IMR-90 (cell line): ENCODE measurements around the gene AMACR. TPM values are rescaled to one million over a fixed set of nuclear protein-coding genes. Genes with fewer than 3 reads are reported as not detected.

Experiments used
- ATAC-seq: fragments of 200-7000 bp; cut with Tn5 transposase; 2 replicates; pipeline ENCODE4 v1.9.1; 2020; ENCODE audit warnings: low read depth, mild to moderate bottlenecking, moderate library complexity
- BruUV-seq: library from RNA; stranded (reverse); fragments of 400-500 nt; replicated peaks from 2 replicates; lab custom pipeline; 2021; lab: Mats Ljungman, UMichigan
- CTCF ChIA-PET: fragments of 300-600 bp; formaldehyde crosslinking; extraction: SDS; loops from one replicate; lab custom pipeline; 2021; ENCODE audit warnings: antibody characterized with exemption; lab: Yijun Ruan, JAX
- POLR2A ChIA-PET: fragments of 300-600 bp; sonication (Branson Sonifier 250); formaldehyde crosslinking; loops from one replicate; lab custom pipeline; 2022; ENCODE audit warnings: antibody characterized with exemption; ENCODE audit not compliant: unreplicated experiment; lab: Charles Lee
- DNase-seq: peaks from one replicate; pipeline ENCODE4 v3.0.0; 2013
- H2AFZ ChIP-seq: replicated peaks from 2 replicates; pipeline ENCODE3; 2013; ENCODE audit warnings: low read length, mild to moderate bottlenecking; ENCODE audit not compliant: poor library complexity
- H2AK5ac ChIP-seq: 2 replicates; pipeline ENCODE4 v1.6.1; 2013; ENCODE audit warnings: low read depth, low read length, inconsistent platforms
- H2AK9ac ChIP-seq: replicated peaks from 2 replicates; pipeline ENCODE3; 2013; ENCODE audit warnings: mild to moderate bottlenecking, low read depth, low read length, moderate library complexity; ENCODE audit not compliant: poor library complexity
- H2BK120ac ChIP-seq: 2 replicates; pipeline ENCODE4 v1.6.1; 2013; ENCODE audit warnings: low read depth, low read length, inconsistent platforms
- H2BK15ac ChIP-seq: 3 replicates; pipeline ENCODE4 v1.6.1; 2013; ENCODE audit warnings: low read depth, low read length, inconsistent platforms
- H2BK20ac ChIP-seq: 2 replicates; pipeline ENCODE4 v1.6.1; 2013; ENCODE audit warnings: low read depth, mild to moderate bottlenecking, inconsistent platforms, low read length, moderate library complexity
- H2BK5ac ChIP-seq: 2 replicates; pipeline ENCODE4 v1.6.1; 2013; ENCODE audit warnings: mild to moderate bottlenecking, low read depth, low read length, inconsistent platforms; ENCODE audit not compliant: poor library complexity, severe bottlenecking
- H3K14ac ChIP-seq: replicated peaks from 2 replicates; pipeline ENCODE4 v1.6.1; 2013; ENCODE audit warnings: low read depth, low read length, inconsistent platforms
- H3K18ac ChIP-seq: 2 replicates; pipeline ENCODE4 v1.6.1; 2013; ENCODE audit warnings: low read depth, low read length, control low read depth
- H3K23ac ChIP-seq: 2 replicates; pipeline ENCODE4 v1.6.1; 2013; ENCODE audit warnings: low read depth, low read length, inconsistent platforms
- H3K27ac ChIP-seq: 2 replicates; pipeline ENCODE4 v1.5.1; 2013; ENCODE audit warnings: mild to moderate bottlenecking, control low read depth, low read length; ENCODE audit not compliant: insufficient read depth
- H3K27me3 ChIP-seq: 2 replicates; pipeline ENCODE4 v1.6.1; 2013; ENCODE audit warnings: low read length; ENCODE audit not compliant: control insufficient read depth, insufficient read depth
- H3K36me3 ChIP-seq: 2 replicates; pipeline ENCODE4 v1.6.1; 2013; ENCODE audit warnings: low read length, mixed read lengths; ENCODE audit not compliant: control insufficient read depth, insufficient read depth
- H3K4ac ChIP-seq: 2 replicates; pipeline ENCODE4 v1.6.1; 2013; ENCODE audit warnings: low read depth, low read length, inconsistent platforms
- H3K4me1 ChIP-seq: 2 replicates; pipeline ENCODE4 v1.6.1; 2013; ENCODE audit warnings: low read length, mixed read lengths; ENCODE audit not compliant: control insufficient read depth, insufficient read depth
- H3K4me2 ChIP-seq: 2 replicates; pipeline ENCODE4 v1.6.1; 2013; ENCODE audit warnings: low read depth, mild to moderate bottlenecking, control low read depth, low read length, moderate library complexity
- H3K4me3 ChIP-seq: 2 replicates; pipeline ENCODE4 v1.5.1; 2013; ENCODE audit warnings: low read depth, mild to moderate bottlenecking, control low read depth, low read length, moderate library complexity; ENCODE audit not compliant: insufficient read depth
- H3K56ac ChIP-seq: 2 replicates; pipeline ENCODE4 v1.6.1; 2013; ENCODE audit warnings: low read length, inconsistent platforms; ENCODE audit not compliant: insufficient read depth; ENCODE audit errors: extremely low read depth
- H3K79me1 ChIP-seq, 2 experiments: 2 replicates each; pipeline ENCODE4 v1.6.1; 2013; ENCODE audit warnings: low read length in 2 of 2, inconsistent platforms in 1 of 2, low read depth in 1 of 2
- H3K9ac ChIP-seq: 2 replicates; pipeline ENCODE4 v1.6.1; 2013; ENCODE audit warnings: low read depth, low read length, control low read depth
- H3K9me1 ChIP-seq: 2 replicates; pipeline ENCODE4 v1.6.1; 2013; ENCODE audit warnings: low read length, inconsistent platforms; ENCODE audit not compliant: insufficient read depth
- H3K9me3 ChIP-seq: 2 replicates; pipeline ENCODE4 v1.6.1; 2013; ENCODE audit warnings: low read length; ENCODE audit not compliant: control insufficient read depth, insufficient read depth
- H4K20me1 ChIP-seq: 2 replicates; pipeline ENCODE4 v1.6.1; 2013; ENCODE audit warnings: low read length, inconsistent platforms; ENCODE audit not compliant: insufficient read depth
- H4K5ac ChIP-seq: 2 replicates; pipeline ENCODE4 v1.6.1; 2013; ENCODE audit warnings: mild to moderate bottlenecking, low read depth, low read length, control low read depth
- H4K8ac ChIP-seq, 2 experiments: 2 replicates each; pipeline ENCODE4 v1.6.1; 2013; ENCODE audit warnings: low read depth in 2 of 2, low read length in 2 of 2, control low read depth in 1 of 2, inconsistent platforms in 1 of 2
- H4K91ac ChIP-seq: 2 replicates; pipeline ENCODE4 v1.6.1; 2013; ENCODE audit warnings: low read depth, low read length, inconsistent platforms; ENCODE audit not compliant: insufficient read depth
- FOS ChIP-seq: fragments of 150-350 bp; IDR thresholded peaks from 2 replicates; pipeline ENCODE4 v1.6.1; 2016; ENCODE audit warnings: low read depth, low read length
- WGBS, 2 experiments: methylation state at CpG; one replicate each; pipeline versions ENCODE4 v1.1.5 to v1.1.7; 2013; ENCODE audit warnings: missing lambda C conversion rate in 2 of 2; ENCODE audit not compliant: insufficient read length in 1 of 2; ENCODE audit errors: extremely low coverage in 2 of 2; 5-methylcytosine and 5-hydroxymethylcytosine counted together
- dilution Hi-C: fragments of 300-500 bp; cut with HindIII; formaldehyde crosslinking; loops from one replicate; pipeline ENCODE4 v1.14.3; 2018; ENCODE audit warnings: low sequenced_read_pairs; ENCODE audit not compliant: unreplicated experiment
- in situ Hi-C: fragments of 300-500 bp; cut with MboI; formaldehyde crosslinking; loops from 3 replicates; pipeline ENCODE4 v1.14.3; 2019; ENCODE audit warnings: low sequenced_read_pairs, inconsistent platforms, mixed read lengths
- intact Hi-C: fragments of 100-400 bp; cut with micrococcal nuclease; formaldehyde crosslinking; loops from 2 replicates; pipeline ENCODE4 v1.10.0; 2022
- polyA plus RNA-seq, 3 experiments: library from polyadenylated mRNA; depleted of rRNA; stranded (reverse); fragments of >200 nt; gene quantifications; 2 replicates each; pipeline ENCODE4 v1.2.3, GENCODE V29; 2012; ENCODE audit warnings: low replicate concordance in 1 of 3
- total RNA-seq: library from RNA; depleted of rRNA; stranded (reverse); fragments of >200 nt; gene quantifications from 2 replicates; pipeline ENCODE4 v1.2.3, GENCODE V29; 2012

Gene AMACR
- total and polyA plus RNA-seq, 2 of the 4 experiments (the other 2 are of a cell fraction), result 8.2 to 12.9 TPM

DNA sequence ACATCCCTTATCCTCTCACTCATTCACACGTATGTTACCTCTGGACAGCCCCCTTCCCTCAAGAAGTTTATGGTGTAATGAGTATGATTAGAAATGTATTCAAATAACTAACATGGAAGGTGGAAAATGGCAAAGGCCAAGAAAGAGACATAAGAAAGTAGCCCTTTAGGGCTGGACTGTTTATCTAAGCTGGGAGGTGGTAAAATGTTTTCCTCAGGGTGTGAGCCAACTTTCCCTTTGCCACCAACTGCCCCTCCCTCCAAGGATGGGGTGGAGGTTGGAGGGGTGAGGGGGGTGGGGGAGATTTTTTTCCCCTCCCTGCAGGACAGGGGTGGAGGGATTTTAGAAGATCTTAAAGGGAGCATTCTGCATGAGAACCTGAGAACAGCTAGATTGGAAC lies 31.5 kb downstream of the AMACR start:
- dilution Hi-C loops (no loop called here), intact Hi-C loops (no loop called here), in situ Hi-C loops (loop anchor here (25.0 kb wide), 1 partner anchor 911 kb away; no protein-coding TSS in a partner anchor)
- H4K91ac ChIP-seq, result no peak overlapping the region
- no peak overlapping the region for H4K8ac ChIP-seq
- no peak overlapping the region for H3K18ac ChIP-seq
- no peak overlapping the region for H3K14ac ChIP-seq
- H3K9me1 ChIP-seq, result no peaks in the 10 kb centered on the region
- no peaks in the 10 kb centered on the region for H3K9me3 ChIP-seq
- no peak overlapping the region for H2BK120ac ChIP-seq
- no peak overlapping the region for H3K4ac ChIP-seq
- H2AFZ ChIP-seq, result no peak overlapping the region
- H3K79me1 ChIP-seq, result no peaks in the 10 kb centered on the region
- no CpG with 5 or more reads among the region's 1 CpG for WGBS, 2 experiments
- H3K27me3 ChIP-seq, result peaks cover 14% of the 10 kb centered on the region
- CTCF ChIA-PET, result interaction anchor here (0.6 kb wide), 1 partner anchor 8 kb away, joined by 3 read pairs; no protein-coding TSS in a partner anchor
- H3K36me3 ChIP-seq, result no peaks in the 10 kb centered on the region
- H2BK5ac ChIP-seq, result no peak overlapping the region
- H3K23ac ChIP-seq, result no peak overlapping the region
- TF ChIP-seq FOS, result no peak
- H2BK15ac ChIP-seq, result no peak overlapping the region
- no peaks in the 10 kb centered on the region for H4K20me1 ChIP-seq
- no peak overlapping the region for H3K27ac ChIP-seq
- POLR2A ChIA-PET, result interaction anchor here (0.6 kb wide), 1 partner anchor 29 kb away, joined by 3 read pairs; no protein-coding TSS in a partner anchor
- BruUV-seq, result no TSS peak
- peaks cover 3% of the 10 kb centered on the region; the same call in 1 of the 2 replicates for H3K4me1 ChIP-seq
- DNase-seq, result no peak
- no peak overlapping the region for H4K5ac ChIP-seq
- no peak overlapping the region for H3K9ac ChIP-seq
- no peak overlapping the region for H3K56ac ChIP-seq
- no peak overlapping the region for H2AK5ac ChIP-seq
- no peak overlapping the region for H3K4me2 ChIP-seq
- no peak overlapping the region for H2AK9ac ChIP-seq
- no peak overlapping the region for H3K4me3 ChIP-seq
- no peak overlapping the region for H2BK20ac ChIP-seq
- no peak for ATAC-seq
